Fibroblast of skin of left quadriceps (primary cell): ENCODE results near the gene SAMD11.
"Not testable (repeated sequence)": the region's sequence is repeated elsewhere in the genome, so short reads cannot be mapped to it uniquely, and the experiment has no call there.

Source experiments
- DNase-seq, 2 experiments: peaks; one replicate each; pipeline ENCODE4 v3.0.0-alpha.2; 2013; ENCODE audit warnings: low read depth in 2 of 2

Gene SAMD11

GRCh38 chr1:923131-923990 is at the start of gene SAMD11:
Gene SAMD11, plus strand, starts transcription at chr1:923923. Its CDS starts 509 bp downstream, at chr1:924432.
- peak; percentile 76 to 82 for DNase-seq

GRCh38 chr1:876428-877208 is 47.1 kb upstream of the SAMD11 start:
- not testable (repeated sequence) for DNase-seq

- DNase-seq = not testable (repeated sequence)
These were observed 46.3 kb upstream of the SAMD11 start for GRCh38 chr1:877209-877986.

- DNase-seq = not testable (repeated sequence)
These were observed 43.2 kb upstream of the SAMD11 start for GRCh38 chr1:880511-880910.

GRCh38 chr1:880915-881314 is 42.8 kb upstream of the SAMD11 start:
- DNase-seq = not testable (repeated sequence)

- DNase-seq = no peak
These were observed 37.4 kb upstream of the SAMD11 start for GRCh38 chr1:886311-886710.

GRCh38 chr1:886760-887159 is 37.0 kb upstream of the SAMD11 start:
- no peak for DNase-seq

- no peak for DNase-seq
These were observed 35.4 kb upstream of the SAMD11 start for GRCh38 chr1:888297-888696.

- not testable (repeated sequence) for DNase-seq
These were observed 33.9 kb upstream of the SAMD11 start for GRCh38 chr1:889774-890173.

- not testable (repeated sequence) for DNase-seq
These were observed 33.5 kb upstream of the SAMD11 start for GRCh38 chr1:890234-890633.

- DNase-seq = no peak
These were observed 33.1 kb upstream of the SAMD11 start for GRCh38 chr1:890661-891060.

GRCh38 chr1:897226-897625 is 26.5 kb upstream of the SAMD11 start:
- no peak for DNase-seq

GRCh38 chr1:897951-898350 is 25.8 kb upstream of the SAMD11 start:
- DNase-seq = not testable (repeated sequence)

GRCh38 chr1:899636-900317 is 23.9 kb upstream of the SAMD11 start:
- no peak for DNase-seq

GRCh38 chr1:901108-901859 is 22.4 kb upstream of the SAMD11 start:
- no peak for DNase-seq

- no peak for DNase-seq
These were observed 20.9 kb upstream of the SAMD11 start for GRCh38 chr1:902802-903201.

GRCh38 chr1:903305-903704 is 20.4 kb upstream of the SAMD11 start:
- no peak for DNase-seq

- no peak for DNase-seq
These were observed 19.9 kb upstream of the SAMD11 start for GRCh38 chr1:903721-904271.

- peak; percentile 65 to 70 for DNase-seq
These were observed 19.3 kb upstream of the SAMD11 start for GRCh38 chr1:904310-904950.
